GM12873 (cell line): ENCODE measurements around the gene NR1D1.

ENCODE experiments used
- CTCF ChIP-seq: IDR thresholded peaks from 2 replicates; pipeline ENCODE4 v1.5.1; 2012; ENCODE audit warnings: low read depth, mild to moderate bottlenecking, moderate library complexity, low read length, control low read depth; ENCODE audit not compliant: insufficient read depth; ENCODE audit errors: missing control alignments

Gene NR1D1

DNA sequence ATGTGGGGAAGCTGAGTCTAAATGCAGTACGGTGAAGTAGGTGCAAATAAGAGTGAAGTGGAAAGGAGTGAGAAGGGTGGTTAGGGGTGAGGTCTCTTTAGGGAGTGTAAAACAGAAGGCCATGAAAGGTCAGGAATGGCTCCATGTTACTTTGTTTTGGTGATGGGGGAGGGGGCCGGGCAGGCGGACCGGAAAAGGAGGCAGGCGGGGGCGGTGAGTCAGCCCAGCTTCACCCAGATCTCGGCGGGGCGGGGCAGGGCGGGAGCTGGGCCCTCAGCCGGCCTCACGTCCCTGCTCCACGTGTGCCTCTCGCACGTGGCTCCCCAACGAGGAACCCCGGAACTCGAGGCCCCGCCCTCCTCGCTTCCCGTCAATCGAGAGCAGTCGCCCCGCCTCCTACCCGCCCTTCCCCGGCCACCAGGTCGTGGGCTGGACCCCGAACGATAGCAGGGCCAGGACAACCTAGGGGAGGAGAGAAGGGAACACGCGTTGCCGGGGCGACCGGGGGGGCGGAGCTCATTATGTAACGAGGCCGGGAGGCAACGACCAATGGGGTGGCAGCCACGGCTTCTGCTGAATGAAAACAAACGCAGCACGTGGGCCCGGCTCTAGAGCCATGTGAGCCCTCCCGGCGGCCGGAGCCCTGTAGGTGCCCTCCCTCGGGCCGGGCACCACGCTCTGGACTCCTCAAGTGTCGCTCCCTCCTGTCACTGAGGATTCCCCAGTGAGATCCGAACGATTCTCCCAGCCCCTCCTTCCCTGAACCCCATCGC is 1.4 kb downstream of the NR1D1 start:
- no peak for TF ChIP-seq CTCF

GRCh38 chr17:40097931-40098845 is 2.2 kb downstream of the NR1D1 start:
- no peak for TF ChIP-seq CTCF

- no peak for TF ChIP-seq CTCF
Measured at GRCh38 chr17:40097087-40097486, 3.3 kb downstream of the NR1D1 start.

DNA sequence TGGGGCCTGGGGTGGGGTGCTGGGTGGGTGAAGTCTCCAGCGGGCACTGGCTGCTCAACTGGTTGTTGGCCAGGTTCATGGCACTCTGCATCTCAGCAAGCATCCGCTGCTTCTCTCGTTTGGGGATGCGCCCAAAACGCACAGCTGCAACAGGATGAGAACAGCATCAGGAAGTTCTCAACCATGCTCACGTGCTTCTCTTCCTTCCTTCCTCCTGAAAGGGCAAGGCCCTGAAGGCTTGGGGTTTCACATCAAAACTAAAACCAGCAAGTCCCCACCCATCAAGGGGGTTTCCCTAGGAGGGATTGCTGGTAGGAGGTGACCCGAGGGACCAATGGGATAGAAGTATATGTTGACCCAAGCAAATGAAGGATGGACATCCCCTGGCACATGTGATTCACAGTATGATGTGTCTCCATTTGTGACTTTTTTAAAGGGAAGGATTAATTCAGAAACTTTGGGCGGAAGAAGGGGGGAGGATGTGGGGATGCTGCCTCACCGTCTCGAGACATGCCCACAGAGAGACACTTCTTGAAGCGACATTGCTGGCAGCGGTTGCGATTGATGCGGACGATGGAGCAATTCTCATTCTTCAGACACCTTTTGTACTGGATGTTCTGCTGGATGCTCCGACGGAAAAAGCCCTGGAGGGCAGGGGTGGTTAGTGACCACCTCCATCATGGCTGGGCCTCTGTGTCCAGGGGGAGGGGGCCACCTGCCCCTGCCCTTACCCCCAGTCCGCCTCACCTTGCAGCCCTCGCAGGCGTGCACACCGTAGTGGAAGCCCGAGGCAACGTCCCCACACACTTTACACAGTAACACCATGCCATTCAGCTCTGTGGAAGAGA is 4.2 kb downstream of the NR1D1 start:
- TF ChIP-seq CTCF: no peak

GRCh38 chr17:40095351-40095943 is 4.9 kb downstream of the NR1D1 start:
- TF ChIP-seq CTCF: no peak

- no peak for TF ChIP-seq CTCF
Measured at GRCh38 chr17:40094874-40095273, 5.5 kb downstream of the NR1D1 start.
